Natural killer cell treated with Interleukin-12 subunit alpha and Interleukin-12 subunit beta and Interleukin-15 and Interleukin-18, amount 100 ng/mL, for 72 hours (primary cell): ENCODE data around the gene MACO1. TPM values are rescaled to one million over a fixed set of nuclear protein-coding genes. Genes with fewer than 3 reads are reported as not detected.
"Not testable (repeated sequence)": the region's sequence is repeated elsewhere in the genome, so short reads cannot be mapped to it uniquely, and the experiment has no call there.

Experiments
- ATAC-seq, 2 donors: fragments of 150-1000 bp; cut with Tn5 transposase in 1 of 2; sonication (Bioruptor Pico), chemical (Tn5 transposase) in 1 of 2; 2 replicates each; pipeline ENCODE4 v1.10.0; 2021
- DNase-seq: peaks from one replicate; pipeline ENCODE4 v3.0.0; 2022; ENCODE audit warnings: low spot score
- H3K27ac Mint-ChIP-seq, 2 donors: 1 replicate in 1 of 2; 2 replicates in 1 of 2; pipeline ENCODE4 v1.8.0; 2022; ENCODE audit warnings: mixed read lengths in 2 of 2, mild to moderate bottlenecking in 1 of 2, moderate library complexity in 1 of 2
- H3K27me3 Mint-ChIP-seq, 2 donors: 1 replicate in 1 of 2; 2 replicates in 1 of 2; pipeline ENCODE4 v1.8.0; 2022; ENCODE audit warnings: mixed read lengths in 2 of 2
- H3K36me3 Mint-ChIP-seq: one replicate; pipeline ENCODE4 v1.8.0; 2022; ENCODE audit warnings: mixed read lengths
- H3K4me1 Mint-ChIP-seq, 2 donors: 1 replicate in 1 of 2; 2 replicates in 1 of 2; pipeline ENCODE4 v1.8.0; 2022; ENCODE audit warnings: low read depth in 2 of 2, mixed read lengths in 2 of 2, mild to moderate bottlenecking in 1 of 2
- H3K4me3 Mint-ChIP-seq: one replicate; pipeline ENCODE4 v1.8.0; 2022; ENCODE audit warnings: mixed read lengths
- H3K9me3 Mint-ChIP-seq: 2 replicates; pipeline ENCODE4 v1.8.0; 2022; ENCODE audit warnings: mixed read lengths
- total RNA-seq, 2 donors: library from RNA; stranded (reverse); gene quantifications; one replicate each; pipeline ENCODE4 v1.2.3, GENCODE V29; 2022

The MACO1 gene
- total RNA-seq, 2 donors from 2014 or later = 15.8 to 18.8 TPM

- H3K4me1 Mint-ChIP-seq = no peaks in the 10 kb centered on the region
- no peaks in the 10 kb centered on the region for H3K9me3 Mint-ChIP-seq
- H3K4me3 Mint-ChIP-seq = no peak overlapping the region
- no peak overlapping the region for H3K27ac Mint-ChIP-seq
- ATAC-seq (no peak), DNase-seq (no peak)
- H3K27me3 Mint-ChIP-seq = no peaks in the 10 kb centered on the region
- peaks cover 15% of the 10 kb centered on the region for H3K36me3 Mint-ChIP-seq
Observed at GRCh38 chr1:25458541-25459298, 28.0 kb downstream of the MACO1 start.

- DNase-seq = no peak
- Mint-ChIP-seq H3K4me1 (no peaks in the 10 kb centered on the region), H3K4me3 (no peak overlapping the region), H3K27ac (no peak overlapping the region), H3K36me3 (peaks cover 15% of the 10 kb centered on the region), H3K9me3 (no peaks in the 10 kb centered on the region), H3K27me3 (no peaks in the 10 kb centered on the region)
- no peak for ATAC-seq
Observed at GRCh38 chr1:25460020-25460419, 29.3 kb downstream of the MACO1 start.

- not testable (repeated sequence) for ATAC-seq, H3K4me3 Mint-ChIP-seq, H3K4me1 Mint-ChIP-seq, H3K9me3 Mint-ChIP-seq, DNase-seq, H3K27ac Mint-ChIP-seq, H3K27me3 Mint-ChIP-seq
- H3K36me3 Mint-ChIP-seq = peaks cover 15% of the 10 kb centered on the region
Observed at GRCh38 chr1:25460816-25461215, 30.1 kb downstream of the MACO1 start.

GRCh38 chr1:25461849-25462248, 31.2 kb downstream of the MACO1 start:
- DNase-seq (no peak), ATAC-seq (no peak)
- Mint-ChIP-seq H3K9me3 (no peaks in the 10 kb centered on the region), H3K27me3 (no peaks in the 10 kb centered on the region), H3K4me3 (no peak overlapping the region), H3K27ac (no peak overlapping the region), H3K36me3 (peaks cover 15% of the 10 kb centered on the region), H3K4me1 (peaks cover 0 to 7% of the 10 kb centered on the region in 2 donors)

- no peaks in the 10 kb centered on the region for H3K27me3 Mint-ChIP-seq
- ATAC-seq (no peak), DNase-seq (no peak)
- H3K36me3 Mint-ChIP-seq = peaks cover 15% of the 10 kb centered on the region
- no peak overlapping the region for H3K4me3 Mint-ChIP-seq
- H3K4me1 Mint-ChIP-seq = peaks cover under 1 to 8% of the 10 kb centered on the region in 2 donors
- H3K27ac Mint-ChIP-seq = no peak overlapping the region
- no peaks in the 10 kb centered on the region for H3K9me3 Mint-ChIP-seq
Observed at GRCh38 chr1:25462732-25463131, 32.0 kb downstream of the MACO1 start.

- ATAC-seq = no peak
- Mint-ChIP-seq H3K9me3 (no peaks in the 10 kb centered on the region), H3K36me3 (no peaks in the 10 kb centered on the region), H3K4me3 (no peak overlapping the region), H3K4me1 (peaks cover 6 to 16% of the 10 kb centered on the region in 2 donors), H3K27me3 (no peaks in the 10 kb centered on the region), H3K27ac (no peak overlapping the region)
- DNase-seq = no peak
Observed at GRCh38 chr1:25467193-25467592, 36.5 kb downstream of the MACO1 start.

GRCh38 chr1:25467616-25468015, 36.9 kb downstream of the MACO1 start:
- Mint-ChIP-seq H3K36me3 (no peaks in the 10 kb centered on the region), H3K4me3 (no peak overlapping the region), H3K27me3 (no peaks in the 10 kb centered on the region), H3K9me3 (no peaks in the 10 kb centered on the region), H3K4me1 (peaks cover 6 to 20% of the 10 kb centered on the region in 2 donors), H3K27ac (peak overlapping the region in 1 of 2 donors; percentile 21)
- ATAC-seq (no peak), DNase-seq (no peak)

- H3K4me3 Mint-ChIP-seq = no peak overlapping the region
- peak overlapping the region in 1 of 2 donors; percentile 21 for H3K27ac Mint-ChIP-seq
Observed at GRCh38 chr1:25468033-25468432, 37.3 kb downstream of the MACO1 start.

GRCh38 chr1:25469177-25469576, 38.5 kb downstream of the MACO1 start:
- no peak for DNase-seq
- peaks cover 16 to 25% of the 10 kb centered on the region in 2 donors for H3K4me1 Mint-ChIP-seq
- no peaks in the 10 kb centered on the region for H3K36me3 Mint-ChIP-seq
- no peak overlapping the region for H3K27ac Mint-ChIP-seq
- H3K27me3 Mint-ChIP-seq = no peaks in the 10 kb centered on the region
- no peak overlapping the region for H3K4me3 Mint-ChIP-seq
- ATAC-seq = no peak
- no peaks in the 10 kb centered on the region for H3K9me3 Mint-ChIP-seq

More at GRCh38 chr1:25468033-25468432, 37.3 kb downstream of the MACO1 start:
- Mint-ChIP-seq H3K9me3 (no peaks in the 10 kb centered on the region), H3K4me1 (peaks cover 7 to 20% of the 10 kb centered on the region in 2 donors), H3K27me3 (no peaks in the 10 kb centered on the region), H3K36me3 (no peaks in the 10 kb centered on the region)
- DNase-seq (no peak), ATAC-seq (no peak)

GRCh38 chr1:25472471-25472870, 41.8 kb downstream of the MACO1 start:
- Mint-ChIP-seq H3K27ac (no peak overlapping the region), H3K4me3 (no peak overlapping the region), H3K4me1 (peaks cover 21 to 24% of the 10 kb centered on the region in 2 donors), H3K27me3 (no peaks in the 10 kb centered on the region), H3K9me3 (no peaks in the 10 kb centered on the region), H3K36me3 (no peaks in the 10 kb centered on the region)
- ATAC-seq = no peak
- no peak for DNase-seq

- Mint-ChIP-seq H3K27me3 (no peaks in the 10 kb centered on the region), H3K4me1 (peaks cover 14 to 18% of the 10 kb centered on the region in 2 donors), H3K36me3 (no peaks in the 10 kb centered on the region), H3K9me3 (no peaks in the 10 kb centered on the region), H3K4me3 (peak overlapping the region; percentile 7), H3K27ac (peak overlapping the region; percentile 31 to 37)
- ATAC-seq (peak; percentile 20 to 45), DNase-seq (no peak)
Observed at GRCh38 chr1:25473653-25474225, 43.0 kb downstream of the MACO1 start.

GRCh38 chr1:25474439-25475047, 43.8 kb downstream of the MACO1 start:
- no peak for ATAC-seq
- Mint-ChIP-seq H3K36me3 (no peaks in the 10 kb centered on the region), H3K4me1 (peaks cover 14 to 18% of the 10 kb centered on the region in 2 donors), H3K27ac (peak overlapping the region; percentile 31 to 69), H3K27me3 (no peaks in the 10 kb centered on the region), H3K4me3 (no peak overlapping the region), H3K9me3 (no peaks in the 10 kb centered on the region)
- DNase-seq = no peak

- Mint-ChIP-seq H3K27ac (no peak overlapping the region), H3K36me3 (no peaks in the 10 kb centered on the region), H3K4me1 (peaks cover 15 to 18% of the 10 kb centered on the region in 2 donors), H3K27me3 (no peaks in the 10 kb centered on the region), H3K4me3 (no peak overlapping the region), H3K9me3 (no peaks in the 10 kb centered on the region)
- DNase-seq (no peak), ATAC-seq (no peak)
Observed at GRCh38 chr1:25476186-25477097, 45.7 kb downstream of the MACO1 start.
